Fibroblast of lung (primary cell): ENCODE measurements around the gene MYO3B. TPM values are rescaled to one million over a fixed set of nuclear protein-coding genes. Genes with fewer than 3 reads are reported as not detected.

Experiments used
- DNase-seq, 2 donors: peaks; one replicate each; pipeline versions ENCODE4 v3.0.0 to v3.0.0-alpha.2; 2010; ENCODE audit warnings: low read depth in 2 of 2
- H2AFZ ChIP-seq: 2 replicates; pipeline ENCODE4 v1.5.1; 2012; ENCODE audit warnings: low read length, control low read depth, inconsistent platforms
- H3K27ac ChIP-seq: 2 replicates; pipeline ENCODE4 v1.5.1; 2011; ENCODE audit warnings: low read length, control low read depth; ENCODE audit not compliant: insufficient read depth
- H3K27me3 ChIP-seq: 2 replicates; pipeline ENCODE4 v1.5.1; 2011; ENCODE audit warnings: mild to moderate bottlenecking, low read length; ENCODE audit not compliant: control insufficient read depth, insufficient read depth
- H3K36me3 ChIP-seq: 2 replicates; pipeline ENCODE4 v1.5.1; 2011; ENCODE audit warnings: low read length; ENCODE audit not compliant: control insufficient read depth, insufficient read depth
- H3K4me1 ChIP-seq: 2 replicates; pipeline ENCODE4 v1.5.1; 2011; ENCODE audit warnings: low read length; ENCODE audit not compliant: control insufficient read depth, insufficient read depth; ENCODE audit errors: extremely low read depth
- H3K4me2 ChIP-seq: 2 replicates; pipeline ENCODE4 v1.5.1; 2011; ENCODE audit warnings: low read length, control low read depth; ENCODE audit not compliant: insufficient read depth; ENCODE audit errors: extremely low read depth
- H3K4me3 ChIP-seq, 4 experiments: fragments of 200-600 bp in 1 of 4; sonication (generic) in 1 of 4; replicated peaks in 1 of 4; 2 replicates each; pipeline ENCODE4 v1.5.1; 2011 to 2016; ENCODE audit warnings: low read length in 4 of 4, low read depth in 3 of 4, mild to moderate bottlenecking in 3 of 4, control low read depth in 2 of 4, inconsistent platforms in 1 of 4, mixed read lengths in 1 of 4; ENCODE audit not compliant: insufficient read depth in 1 of 4; ENCODE audit errors: control extremely low read depth in 1 of 4
- H3K79me2 ChIP-seq: 2 replicates; pipeline ENCODE4 v1.5.1; 2012; ENCODE audit warnings: mild to moderate bottlenecking, low read length, inconsistent platforms; ENCODE audit not compliant: control insufficient read depth, insufficient read depth
- H3K9ac ChIP-seq: 2 replicates; pipeline ENCODE4 v1.5.1; 2011; ENCODE audit warnings: mild to moderate bottlenecking, low read length, control low read depth; ENCODE audit not compliant: insufficient read depth
- H3K9me3 ChIP-seq: 2 replicates; pipeline ENCODE4 v1.5.1; 2012; ENCODE audit warnings: low read depth, low read length; ENCODE audit not compliant: control insufficient read depth, insufficient read depth
- H4K20me1 ChIP-seq: 2 replicates; pipeline ENCODE4 v1.5.1; 2011; ENCODE audit warnings: low read length; ENCODE audit not compliant: control insufficient read depth, insufficient read depth; ENCODE audit errors: extremely low read depth
- CTCF ChIP-seq, 2 donors: IDR thresholded peaks in 1 of 2; conservative IDR thresholded peaks in 1 of 2; 1 replicate in 1 of 2; 2 replicates in 1 of 2; pipeline ENCODE4 v1.5.1; 2011 to 2012; ENCODE audit warnings: low read length in 2 of 2, control low read depth in 1 of 2, inconsistent platforms in 1 of 2, low read depth in 1 of 2, mild to moderate bottlenecking in 1 of 2
- EZH2 ChIP-seq: IDR thresholded peaks from 2 replicates; pipeline ENCODE4 v1.5.1; 2012; ENCODE audit warnings: low read length, control low read depth, mild to moderate bottlenecking; ENCODE audit errors: missing control alignments
- polyA plus RNA-seq, 2 donors: library from polyadenylated mRNA; depleted of rRNA in 1 of 2; stranded (reverse) in 1 of 2; unstranded in 1 of 2; fragments of >200 nt; gene quantifications; 2 replicates each; pipeline ENCODE4 v1.2.1, GENCODE V29; 2011 to 2012; ENCODE audit warnings: missing spikeins in 1 of 2
- total RNA-seq: library from RNA; depleted of rRNA; stranded (reverse); fragments of >200 nt; gene quantifications from 2 replicates; pipeline ENCODE4 v1.2.1, GENCODE V29; 2014

The MYO3B gene
- total and polyA plus RNA-seq, 2 donors (not counting 1 experiment from before 2014, with no cell fraction given), result 0.06 to 0.50 TPM

GRCh38 chr2:170216428-170216827 lies 38.5 kb downstream of the MYO3B start:
- H3K9ac ChIP-seq, result no peak overlapping the region
- DNase-seq, result no peak
- no peak for TF ChIP-seq CTCF (conservative IDR thresholded peaks at IDR 0.05 in 1 of 2, IDR thresholded peaks at IDR 0.05 in 1 of 2; ENCODE audit: low read depth in 1 of 2, low read length in 2 of 2)
- TF ChIP-seq EZH2, result no peak
- H3K27me3 ChIP-seq, result no peaks in the 10 kb centered on the region
- no peaks in the 10 kb centered on the region for H3K36me3 ChIP-seq
- H3K4me1 ChIP-seq, result peaks cover 3% of the 10 kb centered on the region
- H3K9me3 ChIP-seq, result no peaks in the 10 kb centered on the region
- no peaks in the 10 kb centered on the region for H4K20me1 ChIP-seq
- H3K4me2 ChIP-seq, result no peak overlapping the region
- H3K4me3 ChIP-seq, result no peak overlapping the region
- no peaks in the 10 kb centered on the region for H3K79me2 ChIP-seq
- no peak overlapping the region for H2AFZ ChIP-seq
- no peak overlapping the region for H3K27ac ChIP-seq

- H3K4me3 ChIP-seq, result no peak overlapping the region
- H3K9me3 ChIP-seq, result no peaks in the 10 kb centered on the region
- H3K27ac ChIP-seq, result no peak overlapping the region
- H3K4me1 ChIP-seq, result peaks cover 3% of the 10 kb centered on the region
- no peak overlapping the region for H3K9ac ChIP-seq
- no peaks in the 10 kb centered on the region for H3K36me3 ChIP-seq
- no peaks in the 10 kb centered on the region for H3K27me3 ChIP-seq
- no peak overlapping the region for H3K4me2 ChIP-seq
- H4K20me1 ChIP-seq, result no peaks in the 10 kb centered on the region
- TF ChIP-seq CTCF (conservative IDR thresholded peaks at IDR 0.05 in 1 of 2, IDR thresholded peaks at IDR 0.05 in 1 of 2; ENCODE audit: low read depth in 1 of 2, low read length in 2 of 2), result no peak
- TF ChIP-seq EZH2, result no peak
- no peaks in the 10 kb centered on the region for H3K79me2 ChIP-seq
- no peak overlapping the region for H2AFZ ChIP-seq
- DNase-seq, result peak in 1 of 2 donors; percentile 71
Measured at GRCh38 chr2:170216981-170217380, 39.0 kb downstream of the MYO3B start.

- peak; percentile 17 to 88 for DNase-seq
- Histone ChIP-seq H3K79me2 (no peaks in the 10 kb centered on the region), H3K36me3 (no peaks in the 10 kb centered on the region), H4K20me1 (no peaks in the 10 kb centered on the region), H3K9ac (no peak overlapping the region), H3K4me3 (no peak overlapping the region), H2AFZ (no peak overlapping the region), H3K27me3 (no peaks in the 10 kb centered on the region), H3K4me2 (no peak overlapping the region), H3K4me1 (peaks cover 3% of the 10 kb centered on the region), H3K9me3 (no peaks in the 10 kb centered on the region), H3K27ac (peak overlapping the region; percentile 28)
- TF ChIP-seq EZH2, result no peak
- TF ChIP-seq CTCF (conservative IDR thresholded peaks at IDR 0.05 in 1 of 2, IDR thresholded peaks at IDR 0.05 in 1 of 2; ENCODE audit: low read depth in 1 of 2, low read length in 2 of 2), result no peak
Measured at GRCh38 chr2:170217778-170218251, 39.9 kb downstream of the MYO3B start.
